Colonic mucosa (tissue), 4 donors: ENCODE results near the gene OR3A2. TPM values are rescaled to one million over a fixed set of nuclear protein-coding genes. Genes with fewer than 3 reads are reported as not detected.
"Not testable (repeated sequence)": the region's sequence is repeated elsewhere in the genome, so short reads cannot be mapped to it uniquely, and the experiment has no call there.

Experiments
- DNase-seq: peaks from one replicate; pipeline ENCODE4 v3.0.0-alpha.2; 2020
- H3K27ac ChIP-seq: fragments of 200-600 bp; one replicate; pipeline ENCODE4 v1.8.0; 2021
- H3K27me3 ChIP-seq: fragments of 200-600 bp; one replicate; pipeline ENCODE4 v1.8.0; 2021
- H3K36me3 ChIP-seq: fragments of 200-600 bp; one replicate; pipeline ENCODE4 v1.8.0; 2021
- H3K4me1 ChIP-seq: fragments of 200-600 bp; one replicate; pipeline ENCODE4 v1.8.0; 2021; ENCODE audit warnings: mild to moderate bottlenecking
- H3K4me3 ChIP-seq: fragments of 200-600 bp; one replicate; pipeline ENCODE4 v1.8.0; 2021
- H3K9ac ChIP-seq, 2 donors: one replicate each; pipeline ENCODE4 v1.7.0; 2013; ENCODE audit warnings: control low read depth in 2 of 2, low read depth in 2 of 2, low read length in 2 of 2
- H3K9me3 ChIP-seq: fragments of 200-600 bp; one replicate; pipeline ENCODE4 v1.8.0; 2021
- CTCF ChIP-seq: fragments of 200-600 bp; IDR thresholded peaks from one replicate; pipeline ENCODE4 v1.8.0; 2022; ENCODE audit warnings: antibody characterized with exemption, mild to moderate bottlenecking
- intact Hi-C: fragments of 100-400 bp; cut with DNase I; formaldehyde crosslinking; loops from one replicate; pipeline ENCODE4 v1.14.1; 2022
- total RNA-seq, 2 donors: library from RNA; stranded (reverse); fragmentation: NEBNext Ultra II Directional in 1 of 2; extraction: Animal tissue kit (Norgen Biotek cat#: 25700) in 1 of 2; gene quantifications; one replicate each; pipeline ENCODE4 v1.2.1, GENCODE V29; 2021
- donor health status: healthy.
- donor health status: DM: no; HTN: no; CAD: no.
- donor health status: DM: no; HTN: no; CAD: no.

OR3A2 gene
- total RNA-seq, result not detected

GRCh38 chr17:3385869-3386816 is at the start of gene OR3A2:
OR3A2 (minus strand) TSS chr17:3386308.
- intact Hi-C loops, result no loop called here
- Histone ChIP-seq H3K27ac (no peak within 1 kb of the TSS), H3K36me3 (no peaks in the 10 kb centered on the region), H3K27me3 (no peaks in the 10 kb centered on the region), H3K4me3 (no peak within 1 kb of the TSS), H3K9ac (no peak within 1 kb of the TSS), H3K9me3 (no peaks in the 10 kb centered on the region), H3K4me1 (no peaks in the 10 kb centered on the region)
- no peak for DNase-seq
- TF ChIP-seq CTCF, result no peak

GRCh38 chr17:3433741-3434140 is 47.6 kb upstream of the OR3A2 start, which contains the start of gene OR1E2:
OR1E2 (minus strand) TSS chr17:3433841; CDS start chr17:3433841, 0 bp downstream.
- Histone ChIP-seq H3K4me3 (no peak within 1 kb of the TSS), H3K9ac (no peak within 1 kb of the TSS), H3K27me3 (no peaks in the 10 kb centered on the region), H3K27ac (no peak within 1 kb of the TSS), H3K36me3 (no peaks in the 10 kb centered on the region), H3K4me1 (no peaks in the 10 kb centered on the region), H3K9me3 (no peaks in the 10 kb centered on the region)
- intact Hi-C loops, result no loop called here
- DNase-seq, result no peak
- TF ChIP-seq CTCF, result no peak

- H3K9me3 ChIP-seq, H3K4me1 ChIP-seq, H3K9ac ChIP-seq, intact Hi-C loops, H3K27me3 ChIP-seq, H3K4me3 ChIP-seq, DNase-seq, H3K36me3 ChIP-seq, H3K27ac ChIP-seq: not testable (repeated sequence)
Measured at GRCh38 chr17:3433215-3433614, 47.1 kb upstream of the OR3A2 start.

GRCh38 chr17:3418222-3418621 is 32.1 kb upstream of the OR3A2 start:
- H3K9ac ChIP-seq, result no peak overlapping the region
- no peak for DNase-seq
- H3K36me3 ChIP-seq, result no peaks in the 10 kb centered on the region
- no peak overlapping the region for H3K4me3 ChIP-seq
- intact Hi-C loops, result no loop called here
- H3K9me3 ChIP-seq, result no peaks in the 10 kb centered on the region
- no peak for TF ChIP-seq CTCF
- no peaks in the 10 kb centered on the region for H3K4me1 ChIP-seq
- no peak overlapping the region for H3K27ac ChIP-seq
- no peaks in the 10 kb centered on the region for H3K27me3 ChIP-seq

- DNase-seq, result no peak
Measured at GRCh38 chr17:3415610-3416009, 29.5 kb upstream of the OR3A2 start.

GRCh38 chr17:3412216-3412615 is 26.1 kb upstream of the OR3A2 start:
- intact Hi-C loops, H3K27me3 ChIP-seq, H3K9ac ChIP-seq: not testable (repeated sequence)

More at GRCh38 chr17:3415610-3416009, 29.5 kb upstream of the OR3A2 start:
- H3K9ac ChIP-seq, result no peak overlapping the region
- H3K27ac ChIP-seq, result no peak overlapping the region
- no peaks in the 10 kb centered on the region for H3K4me1 ChIP-seq
- no peak overlapping the region for H3K4me3 ChIP-seq
- intact Hi-C loops, result no loop called here
- no peaks in the 10 kb centered on the region for H3K27me3 ChIP-seq
- no peak for TF ChIP-seq CTCF
- H3K9me3 ChIP-seq, result no peaks in the 10 kb centered on the region
- no peaks in the 10 kb centered on the region for H3K36me3 ChIP-seq

More at GRCh38 chr17:3412216-3412615, 26.1 kb upstream of the OR3A2 start:
- not testable (repeated sequence) for DNase-seq, H3K4me1 ChIP-seq, H3K36me3 ChIP-seq, H3K27ac ChIP-seq, H3K4me3 ChIP-seq, H3K9me3 ChIP-seq
